Karpas-422 (cell line): ENCODE data around the gene KIF21B. TPM values are rescaled to one million over a fixed set of nuclear protein-coding genes. Genes with fewer than 3 reads are reported as not detected.

Experiments
- DNase-seq: peaks from one replicate; pipeline ENCODE4 v3.0.0-alpha.2; 2015
- H2AFZ ChIP-seq: fragments of 200-600 bp; sonication (generic); 2 replicates; pipeline ENCODE4 v1.6.1; 2014; ENCODE audit warnings: antibody characterized with exemption, low read length, mixed read lengths
- H3K27ac ChIP-seq: fragments of 200-600 bp; sonication (generic); 2 replicates; pipeline ENCODE4 v1.5.1; 2014; ENCODE audit warnings: mild to moderate bottlenecking, low read length, moderate library complexity
- H3K27me3 ChIP-seq: fragments of 200-600 bp; sonication (generic); 2 replicates; pipeline ENCODE4 v1.6.1; 2014; ENCODE audit warnings: low read length, mixed read lengths
- H3K36me3 ChIP-seq: fragments of 200-600 bp; sonication (generic); 2 replicates; pipeline ENCODE4 v1.6.1; 2014; ENCODE audit warnings: low read length, mixed read lengths; ENCODE audit not compliant: insufficient read depth
- H3K4me1 ChIP-seq: fragments of 200-600 bp; sonication (generic); 2 replicates; pipeline ENCODE4 v1.6.1; 2014; ENCODE audit warnings: mild to moderate bottlenecking, low read length, mixed read lengths
- H3K4me2 ChIP-seq: fragments of 200-600 bp; sonication (generic); 2 replicates; pipeline ENCODE4 v1.6.1; 2014; ENCODE audit warnings: low read length, low read depth, mild to moderate bottlenecking; ENCODE audit not compliant: poor library complexity, severe bottlenecking
- H3K4me3 ChIP-seq: fragments of 200-600 bp; sonication (generic); 2 replicates; pipeline ENCODE4 v1.5.1; 2014; ENCODE audit warnings: mild to moderate bottlenecking, antibody characterized with exemption, low read length, mixed read lengths
- H3K79me2 ChIP-seq: fragments of 200-600 bp; sonication (generic); 2 replicates; pipeline ENCODE4 v1.6.1; 2014; ENCODE audit warnings: mild to moderate bottlenecking, low read length, mixed read lengths
- H3K9ac ChIP-seq: fragments of 200-600 bp; sonication (generic); 2 replicates; pipeline ENCODE4 v1.6.0; 2014; ENCODE audit warnings: low read length
- H3K9me2 ChIP-seq: fragments of 200-600 bp; sonication (generic), shearing (Covaris generic); replicated peaks from 2 replicates; pipeline ENCODE4 v1.6.0; 2014; ENCODE audit warnings: mild to moderate bottlenecking, low read length, moderate library complexity; ENCODE audit not compliant: insufficient read depth
- H3K9me3 ChIP-seq: fragments of 300-700, 200-600 bp; sonication (generic); 2 replicates; pipeline ENCODE4 v1.6.1; 2014; ENCODE audit warnings: low read length, mixed read lengths
- H4K20me1 ChIP-seq: fragments of 200-600 bp; sonication (generic); 2 replicates; pipeline ENCODE4 v1.6.1; 2014; ENCODE audit warnings: mild to moderate bottlenecking, antibody characterized with exemption, low read length, low read depth; ENCODE audit not compliant: insufficient read depth
- total RNA-seq: library from RNA; depleted of rRNA; stranded (reverse); fragments of >200 nt; shearing (Covaris generic); gene quantifications from 2 replicates; pipeline ENCODE4 v1.2.3, GENCODE V29; 2014; ENCODE audit warnings: low replicate concordance

KIF21B gene
- total RNA-seq, 1 experiment from 2014 or later = 0.22 TPM

- H3K9me3 ChIP-seq = no peaks in the 10 kb centered on the region
- no peak overlapping the region for H3K4me3 ChIP-seq
- no peak overlapping the region for H3K27ac ChIP-seq
- no peaks in the 10 kb centered on the region for H3K27me3 ChIP-seq
- H3K9ac ChIP-seq = no peak overlapping the region
- no peaks in the 10 kb centered on the region for H3K4me1 ChIP-seq
- no peak overlapping the region for H3K4me2 ChIP-seq
- H4K20me1 ChIP-seq = no peaks in the 10 kb centered on the region
- no peaks in the 10 kb centered on the region for H3K79me2 ChIP-seq
- no peak overlapping the region for H2AFZ ChIP-seq
- DNase-seq = no peak
- H3K36me3 ChIP-seq = no peaks in the 10 kb centered on the region
- H3K9me2 ChIP-seq = no peaks in the 10 kb centered on the region
Measured at GRCh38 chr1:201004732-201005131, 18.8 kb downstream of the KIF21B start.

- H3K4me2 ChIP-seq = no peak overlapping the region
- H3K79me2 ChIP-seq = no peaks in the 10 kb centered on the region
- H3K4me1 ChIP-seq = no peaks in the 10 kb centered on the region
- no peaks in the 10 kb centered on the region for H3K36me3 ChIP-seq
- H3K27ac ChIP-seq = no peak overlapping the region
- no peak for DNase-seq
- no peak overlapping the region for H3K4me3 ChIP-seq
- H2AFZ ChIP-seq = no peak overlapping the region
- H4K20me1 ChIP-seq = no peaks in the 10 kb centered on the region
- no peaks in the 10 kb centered on the region for H3K9me3 ChIP-seq
- H3K9ac ChIP-seq = no peak overlapping the region
- H3K27me3 ChIP-seq = no peaks in the 10 kb centered on the region
- no peaks in the 10 kb centered on the region for H3K9me2 ChIP-seq
Measured at GRCh38 chr1:201004154-201004553, 19.4 kb downstream of the KIF21B start.

GRCh38 chr1:201002510-201002909 is 21.0 kb downstream of the KIF21B start:
- Histone ChIP-seq H3K4me3 (no peak overlapping the region), H3K4me2 (no peak overlapping the region), H3K4me1 (no peaks in the 10 kb centered on the region), H2AFZ (no peak overlapping the region), H4K20me1 (no peaks in the 10 kb centered on the region), H3K9me3 (no peaks in the 10 kb centered on the region), H3K36me3 (no peaks in the 10 kb centered on the region), H3K27me3 (no peaks in the 10 kb centered on the region), H3K9me2 (no peaks in the 10 kb centered on the region), H3K9ac (no peak overlapping the region), H3K79me2 (no peaks in the 10 kb centered on the region), H3K27ac (no peak overlapping the region)
- no peak for DNase-seq

GRCh38 chr1:201001962-201002361 is 21.6 kb downstream of the KIF21B start:
- Histone ChIP-seq H3K4me1 (no peaks in the 10 kb centered on the region), H3K4me2 (no peak overlapping the region), H3K9ac (no peak overlapping the region), H3K4me3 (no peak overlapping the region), H2AFZ (no peak overlapping the region), H3K9me2 (no peaks in the 10 kb centered on the region), H3K27ac (no peak overlapping the region), H3K79me2 (no peaks in the 10 kb centered on the region), H3K9me3 (no peaks in the 10 kb centered on the region), H3K27me3 (no peaks in the 10 kb centered on the region), H4K20me1 (no peaks in the 10 kb centered on the region), H3K36me3 (no peaks in the 10 kb centered on the region)
- DNase-seq = no peak

GRCh38 chr1:201000391-201000790 is 23.1 kb downstream of the KIF21B start:
- no peak overlapping the region for H3K9ac ChIP-seq
- H2AFZ ChIP-seq = no peak overlapping the region
- no peaks in the 10 kb centered on the region for H3K27me3 ChIP-seq
- no peaks in the 10 kb centered on the region for H4K20me1 ChIP-seq
- no peak for DNase-seq
- no peaks in the 10 kb centered on the region for H3K9me3 ChIP-seq
- no peaks in the 10 kb centered on the region for H3K9me2 ChIP-seq
- H3K4me2 ChIP-seq = no peak overlapping the region
- no peak overlapping the region for H3K4me3 ChIP-seq
- H3K4me1 ChIP-seq = no peaks in the 10 kb centered on the region
- H3K36me3 ChIP-seq = no peaks in the 10 kb centered on the region
- no peaks in the 10 kb centered on the region for H3K79me2 ChIP-seq
- no peak overlapping the region for H3K27ac ChIP-seq

GRCh38 chr1:200999667-201000066 is 23.8 kb downstream of the KIF21B start:
- Histone ChIP-seq H3K27me3 (no peaks in the 10 kb centered on the region), H3K9me3 (no peaks in the 10 kb centered on the region), H2AFZ (no peak overlapping the region), H4K20me1 (no peaks in the 10 kb centered on the region), H3K4me1 (no peaks in the 10 kb centered on the region), H3K36me3 (no peaks in the 10 kb centered on the region), H3K79me2 (no peaks in the 10 kb centered on the region), H3K4me2 (no peak overlapping the region), H3K9ac (no peak overlapping the region), H3K9me2 (no peaks in the 10 kb centered on the region), H3K27ac (no peak overlapping the region), H3K4me3 (no peak overlapping the region)
- no peak for DNase-seq

- Histone ChIP-seq H3K9ac (no peak overlapping the region), H3K36me3 (no peaks in the 10 kb centered on the region), H3K27me3 (no peaks in the 10 kb centered on the region), H3K79me2 (no peaks in the 10 kb centered on the region), H3K4me3 (no peak overlapping the region), H3K9me2 (no peaks in the 10 kb centered on the region), H3K27ac (no peak overlapping the region), H4K20me1 (no peaks in the 10 kb centered on the region), H3K9me3 (no peaks in the 10 kb centered on the region), H2AFZ (no peak overlapping the region), H3K4me2 (no peak overlapping the region), H3K4me1 (no peaks in the 10 kb centered on the region)
- no peak for DNase-seq
Measured at GRCh38 chr1:200998323-200998722, 25.2 kb downstream of the KIF21B start.

GRCh38 chr1:200992382-200993048 is 31.0 kb downstream of the KIF21B start:
- Histone ChIP-seq H3K4me1 (no peaks in the 10 kb centered on the region), H3K79me2 (no peaks in the 10 kb centered on the region), H3K9ac (no peak overlapping the region), H3K36me3 (no peaks in the 10 kb centered on the region), H3K9me2 (no peaks in the 10 kb centered on the region), H3K4me2 (no peak overlapping the region), H3K9me3 (no peaks in the 10 kb centered on the region), H3K27me3 (no peaks in the 10 kb centered on the region), H3K27ac (no peak overlapping the region), H2AFZ (no peak overlapping the region), H4K20me1 (no peaks in the 10 kb centered on the region), H3K4me3 (no peak overlapping the region)
- DNase-seq = no peak
